Neural cell (in vitro differentiated cells): ENCODE results near the gene NUDT8.

Experiments used
- EP300 ChIP-seq: fragments of 450-650 bp; conservative IDR thresholded peaks from 2 replicates; pipeline ENCODE4 v1.6.1; 2014; ENCODE audit warnings: antibody characterized with exemption, mild to moderate bottlenecking, moderate library complexity; ENCODE audit not compliant: poor library complexity, severe bottlenecking
- EZH2 ChIP-seq: fragments of 200-600, 300-800 bp; shearing (Covaris generic), sonication (generic); IDR thresholded peaks from 2 replicates; pipeline ENCODE4 v1.6.1; 2014; ENCODE audit warnings: antibody characterized with exemption, low read length, borderline replicate concordance, mild to moderate bottlenecking; ENCODE audit not compliant: insufficient read depth, poor library complexity, severe bottlenecking
- MXI1 ChIP-seq: fragments of 450-650 bp; conservative IDR thresholded peaks from 2 replicates; pipeline ENCODE4 v1.6.1; 2014; ENCODE audit warnings: antibody characterized with exemption, mild to moderate bottlenecking; ENCODE audit not compliant: poor library complexity, severe bottlenecking
- POLR2AphosphoS5 ChIP-seq: IDR thresholded peaks from 2 replicates; pipeline ENCODE4 v1.6.1; 2012
- RAD21 ChIP-seq: fragments of 450-650 bp; conservative IDR thresholded peaks from 2 replicates; pipeline ENCODE4 v1.6.1; 2014; ENCODE audit warnings: antibody characterized with exemption, mild to moderate bottlenecking, moderate library complexity
- TAF1 ChIP-seq: IDR thresholded peaks from 2 replicates; pipeline ENCODE4 v1.6.1; 2012; ENCODE audit warnings: low read depth
- TF ChIP-seq, protein P1 (sequence below): fragments of 450-650 bp; IDR thresholded peaks from 2 replicates; pipeline ENCODE4 v1.5.1; 2014; ENCODE audit warnings: antibody characterized with exemption, mild to moderate bottlenecking, moderate library complexity; ENCODE audit not compliant: poor library complexity, severe bottlenecking

DNA sequence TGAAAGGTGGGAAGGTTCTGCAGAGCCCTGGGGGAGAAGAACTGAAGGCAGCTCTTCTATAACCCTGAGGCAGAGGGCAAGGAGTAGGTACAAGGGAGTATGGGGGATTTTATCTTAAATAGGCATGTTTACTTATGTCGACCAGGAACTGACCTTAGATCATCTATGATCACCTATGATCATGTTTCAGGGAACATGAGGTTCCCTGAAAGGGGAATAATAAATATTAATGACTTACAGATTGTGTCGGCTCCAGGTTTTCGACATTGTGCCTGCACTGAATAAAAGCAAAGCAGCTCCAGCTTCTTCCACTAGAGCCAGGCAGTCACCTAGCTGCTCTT lies 36.2 kb downstream of the NUDT8 start:
- TF ChIP-seq, protein P1, sequence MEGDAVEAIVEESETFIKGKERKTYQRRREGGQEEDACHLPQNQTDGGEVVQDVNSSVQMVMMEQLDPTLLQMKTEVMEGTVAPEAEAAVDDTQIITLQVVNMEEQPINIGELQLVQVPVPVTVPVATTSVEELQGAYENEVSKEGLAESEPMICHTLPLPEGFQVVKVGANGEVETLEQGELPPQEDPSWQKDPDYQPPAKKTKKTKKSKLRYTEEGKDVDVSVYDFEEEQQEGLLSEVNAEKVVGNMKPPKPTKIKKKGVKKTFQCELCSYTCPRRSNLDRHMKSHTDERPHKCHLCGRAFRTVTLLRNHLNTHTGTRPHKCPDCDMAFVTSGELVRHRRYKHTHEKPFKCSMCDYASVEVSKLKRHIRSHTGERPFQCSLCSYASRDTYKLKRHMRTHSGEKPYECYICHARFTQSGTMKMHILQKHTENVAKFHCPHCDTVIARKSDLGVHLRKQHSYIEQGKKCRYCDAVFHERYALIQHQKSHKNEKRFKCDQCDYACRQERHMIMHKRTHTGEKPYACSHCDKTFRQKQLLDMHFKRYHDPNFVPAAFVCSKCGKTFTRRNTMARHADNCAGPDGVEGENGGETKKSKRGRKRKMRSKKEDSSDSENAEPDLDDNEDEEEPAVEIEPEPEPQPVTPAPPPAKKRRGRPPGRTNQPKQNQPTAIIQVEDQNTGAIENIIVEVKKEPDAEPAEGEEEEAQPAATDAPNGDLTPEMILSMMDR = no peak
- no peak for TF ChIP-seq POLR2AphosphoS5
- TF ChIP-seq EZH2 = no peak
- TF ChIP-seq EP300 = no peak
- no peak for TF ChIP-seq RAD21
- TF ChIP-seq TAF1 = no peak
- no peak for TF ChIP-seq MXI1
